HG02973 (cell line): ENCODE data around the gene HLA-DMA.

ENCODE experiments used
- ATAC-seq: cut with Tn5 transposase; IDR thresholded peaks from one replicate; pipeline ENCODE4 v1.9.1; 2021; ENCODE audit warnings: moderate library complexity; ENCODE audit not compliant: unreplicated experiment

HLA-DMA gene

GRCh38 chr6:32974541-32975308, 21.8 kb upstream of the HLA-DMA start:
- ATAC-seq: no peak

GRCh38 chr6:32974016-32974333, 21.1 kb upstream of the HLA-DMA start:
- no peak for ATAC-seq

DNA sequence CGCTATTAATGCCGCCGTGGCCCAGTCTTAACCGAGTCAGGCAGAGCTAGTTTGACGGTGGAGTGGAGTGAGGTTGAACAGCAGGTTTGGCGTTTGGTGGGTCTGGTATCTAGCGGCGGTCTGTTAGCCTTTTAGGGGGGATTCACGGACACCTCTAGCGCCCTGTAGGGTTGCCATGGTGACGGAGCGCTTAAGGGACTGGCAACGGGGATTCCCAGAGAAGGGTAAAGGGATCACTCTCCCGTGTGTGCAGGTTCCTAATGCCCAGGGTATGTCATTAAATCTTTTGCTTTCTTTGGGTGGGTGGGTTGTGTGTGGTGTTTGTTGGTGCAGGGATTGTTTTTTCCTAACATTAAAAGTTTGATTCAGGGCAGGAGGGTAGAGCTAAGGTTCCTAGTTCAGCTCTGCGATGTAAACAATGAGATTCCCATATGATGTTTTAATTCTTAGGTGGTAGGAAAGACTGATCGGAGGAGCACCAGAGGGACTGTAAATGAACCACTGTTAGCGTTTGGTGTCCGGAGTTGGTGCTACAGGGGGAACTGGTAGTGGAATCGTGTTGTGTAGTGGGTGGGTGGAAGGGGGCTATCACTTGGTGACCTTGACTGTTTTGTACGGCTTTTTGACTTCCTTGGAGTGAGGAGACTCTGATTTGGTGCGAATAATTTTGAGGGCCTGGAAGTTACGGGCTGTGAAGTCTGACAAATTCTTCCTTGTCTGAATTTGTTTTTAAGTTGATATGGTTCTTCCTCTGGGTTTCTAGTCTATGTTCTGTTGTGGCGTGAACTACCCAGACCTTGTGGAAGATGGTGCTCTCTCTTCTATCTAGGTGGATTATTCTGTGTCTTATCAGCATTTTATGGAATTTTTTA, 20.5 kb upstream of the HLA-DMA start:
- no peak for ATAC-seq

DNA sequence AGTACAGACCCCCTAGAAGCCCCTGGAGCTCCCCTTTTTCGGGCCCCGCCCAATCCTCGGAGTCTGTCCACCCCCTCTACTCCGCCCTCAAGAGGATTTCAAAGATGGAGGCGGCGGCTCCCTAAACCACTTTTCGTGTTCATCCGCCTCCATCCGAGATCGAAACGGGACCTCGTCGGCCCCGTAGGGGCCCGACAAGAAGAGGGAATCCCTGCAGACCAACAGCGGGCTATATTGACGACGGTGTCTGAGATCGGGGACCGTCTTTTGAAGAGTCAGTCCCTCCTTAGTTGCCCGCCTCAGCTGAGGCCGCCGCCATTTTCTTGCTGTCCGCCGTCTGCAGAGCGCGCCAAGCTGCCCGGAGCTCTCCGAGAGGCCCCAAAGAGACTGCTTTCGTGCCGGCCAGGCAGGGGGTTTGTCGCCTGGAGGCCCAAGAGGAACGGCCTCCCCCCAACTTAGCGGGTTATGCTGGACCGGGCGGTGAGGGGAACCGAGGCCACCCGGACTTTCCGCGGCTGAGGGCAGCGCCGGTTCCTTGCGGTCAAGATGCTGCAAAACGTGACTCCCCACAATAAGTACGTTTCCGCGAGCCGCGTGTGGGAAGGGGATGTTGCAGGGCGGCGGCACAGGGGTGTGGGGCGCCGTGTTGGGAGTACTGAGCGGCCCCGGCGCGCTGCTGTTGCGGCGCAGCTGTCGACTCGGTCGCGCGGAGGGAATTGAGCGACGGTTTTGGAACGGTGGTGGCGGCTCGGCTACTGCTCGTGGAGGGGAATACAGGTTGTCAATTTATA, 19.7 kb upstream of the HLA-DMA start:
- ATAC-seq: peak; percentile 1

GRCh38 chr6:32971581-32972352, 18.9 kb upstream of the HLA-DMA start:
- ATAC-seq: peak; percentile 38

DNA sequence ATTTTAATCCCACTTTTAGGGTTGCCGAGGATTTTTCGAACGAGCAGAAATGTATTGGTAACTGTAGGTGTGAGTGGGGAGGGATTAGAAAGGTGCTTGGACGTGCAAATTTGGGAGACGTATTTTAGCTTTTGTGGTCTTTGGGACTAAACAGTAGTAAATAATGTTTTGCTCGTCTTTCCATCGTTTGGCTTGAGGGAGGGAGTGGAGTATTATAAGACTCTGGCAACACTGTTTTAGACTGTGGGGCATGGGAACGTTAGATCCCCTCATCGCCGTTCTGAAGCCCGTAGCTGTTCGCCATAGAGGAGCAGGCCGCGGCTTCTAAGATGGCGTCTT, 18.3 kb upstream of the HLA-DMA start:
- ATAC-seq: no peak

- ATAC-seq: no peak
Observed at GRCh38 chr6:32970413-32971241, 17.7 kb upstream of the HLA-DMA start.

- ATAC-seq: no peak
Observed at GRCh38 chr6:32969685-32970412, 17.0 kb upstream of the HLA-DMA start.

- ATAC-seq: no peak
Observed at GRCh38 chr6:32968867-32969684, 16.2 kb upstream of the HLA-DMA start.

GRCh38 chr6:32968093-32968866, 15.4 kb upstream of the HLA-DMA start, which contains the start of gene BRD2:
TSS of gene BRD2 (plus strand) at chr6:32968594. CDS start at chr6:32972899, 4,305 bp downstream.
- ATAC-seq: peak; percentile 24

- ATAC-seq: no peak
Observed at GRCh38 chr6:32967151-32968091, 14.5 kb upstream of the HLA-DMA start.

- no peak for ATAC-seq
Observed at GRCh38 chr6:32964776-32965175, 11.9 kb upstream of the HLA-DMA start.

- no peak for ATAC-seq
Observed at GRCh38 chr6:32963866-32964265, 11.0 kb upstream of the HLA-DMA start.

DNA sequence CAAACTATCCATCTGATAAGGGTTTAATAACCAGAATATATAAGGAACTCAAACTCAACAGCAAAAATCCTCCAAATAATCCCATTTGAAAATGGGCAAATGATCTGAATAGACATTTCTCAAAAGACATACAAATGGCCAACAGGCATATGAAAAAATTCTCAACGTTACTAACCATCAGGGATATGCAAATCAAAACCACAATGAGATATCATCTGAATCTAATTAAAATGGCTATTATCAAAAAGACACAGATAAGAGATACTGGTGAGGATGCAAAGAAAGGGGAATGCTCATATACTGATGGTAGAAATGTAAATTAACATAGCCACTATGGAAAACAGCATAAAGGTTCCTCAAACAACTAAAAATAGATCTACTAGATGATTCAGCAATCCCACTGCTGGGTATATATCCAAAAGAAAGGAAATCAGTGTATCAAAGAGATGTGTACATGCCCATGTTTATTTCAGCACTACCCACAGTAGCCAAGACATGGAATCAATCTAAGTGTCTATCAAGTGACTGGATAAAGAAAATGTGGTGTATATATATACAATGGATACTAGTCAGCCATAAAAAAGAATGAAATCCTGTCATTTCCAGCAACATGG, 9.4 kb upstream of the HLA-DMA start:
- no peak for ATAC-seq

DNA sequence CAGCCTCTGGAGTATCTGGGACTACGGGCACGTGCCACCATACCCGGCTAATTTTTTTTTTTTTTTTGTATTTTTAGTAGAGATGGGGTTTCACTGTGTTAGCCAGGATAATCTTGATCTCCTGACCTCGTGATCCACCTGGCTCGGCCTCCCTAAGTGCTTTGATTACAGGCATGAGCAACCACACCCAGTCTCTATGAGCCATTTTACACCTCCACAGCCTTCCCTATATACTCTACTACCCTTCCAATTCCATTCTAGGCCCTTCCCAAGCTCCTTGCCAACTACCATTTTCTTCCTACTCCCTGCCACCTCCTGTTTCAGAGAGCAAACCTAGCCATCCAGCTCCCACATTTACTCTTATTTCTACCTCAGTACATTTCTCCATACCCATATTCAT, 7.7 kb upstream of the HLA-DMA start:
- no peak for ATAC-seq

- no peak for ATAC-seq
Observed at GRCh38 chr6:32956176-32956575, 3.3 kb upstream of the HLA-DMA start.
